ENCODE data around the gene IRAK1.
"Not testable (repeated sequence)": the region's sequence is repeated elsewhere in the genome, so short reads cannot be mapped to it uniquely, and the experiment has no call there.

IRAK1 gene

GRCh38 chrX:154018518-154019060 lies 1.1 kb downstream of the IRAK1 start:
- DNase-seq = no peak

DNA sequence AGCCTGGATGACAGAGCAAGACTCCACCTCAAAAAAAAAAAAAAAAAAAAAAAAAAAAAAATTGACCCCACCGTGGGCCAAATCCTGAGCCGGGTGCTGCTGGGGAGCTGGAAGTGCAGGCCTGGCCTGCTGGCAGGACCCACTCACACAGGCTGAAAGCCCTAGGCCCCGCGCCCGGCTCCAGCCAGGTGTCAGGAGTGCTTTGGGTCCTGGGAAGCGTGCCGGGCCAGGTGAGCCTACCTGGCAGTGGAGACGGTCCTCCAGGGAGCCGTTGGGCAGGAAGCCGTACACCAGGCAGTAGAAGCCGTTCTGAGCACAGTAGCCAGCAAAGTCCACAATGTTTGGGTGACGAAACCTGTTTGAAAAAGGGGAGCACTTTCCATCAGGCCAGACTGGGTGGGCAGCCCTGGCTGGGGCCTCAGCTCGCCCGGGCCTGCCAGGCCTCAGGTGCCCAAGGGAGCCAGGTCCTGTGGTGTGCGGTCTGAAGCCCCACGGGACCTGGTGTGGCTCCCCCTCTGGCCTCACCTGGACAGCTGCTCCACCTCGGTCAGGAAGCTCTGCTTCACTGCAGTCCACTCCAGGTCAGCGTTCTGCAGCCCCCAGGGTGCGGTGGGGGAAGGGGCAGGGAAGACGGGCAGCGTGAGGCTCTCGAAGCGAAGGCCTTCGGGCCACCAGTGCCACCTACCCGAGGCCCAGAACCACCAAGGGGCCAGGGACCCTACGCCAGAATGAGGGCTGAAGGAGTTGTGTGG lies 1.8 kb downstream of the IRAK1 start:
- DNase-seq = no peak

DNA sequence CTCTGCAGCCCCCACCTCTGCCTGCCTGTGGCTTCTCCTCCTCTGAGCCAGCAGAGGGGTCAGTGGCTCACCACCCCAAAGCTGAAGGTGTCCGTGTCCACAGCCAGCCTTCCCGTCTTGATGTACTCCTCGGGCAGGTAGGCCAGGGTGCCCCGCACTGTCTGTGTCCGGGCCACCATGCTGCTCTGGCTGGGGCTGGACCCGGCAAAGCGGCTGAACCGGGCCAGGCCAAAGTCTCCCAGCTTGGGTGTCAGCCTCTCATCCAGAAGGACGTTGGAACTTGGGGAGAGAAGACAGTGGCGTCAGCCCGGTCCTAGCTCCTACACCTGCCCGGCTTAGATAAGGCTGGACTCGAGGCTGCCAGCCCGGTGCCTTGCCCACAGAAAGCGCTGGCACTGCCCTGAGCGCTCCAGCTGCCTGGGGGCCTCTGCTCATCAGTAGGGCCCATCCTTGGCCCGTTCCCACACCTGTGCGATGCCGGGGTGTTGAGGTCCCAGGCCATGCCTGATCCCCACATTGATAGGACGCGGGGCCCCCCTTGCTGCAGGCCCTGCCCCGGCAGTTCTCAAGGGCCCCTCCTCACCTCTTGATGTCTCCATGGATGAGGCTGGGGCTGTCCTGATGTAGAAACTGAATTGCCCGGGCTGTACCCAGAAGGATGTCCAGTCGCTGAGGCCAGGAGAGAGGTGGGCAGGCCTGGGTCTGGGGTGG lies 3.2 kb downstream of the IRAK1 start:
- DNase-seq = no peak

- no peak for DNase-seq
These were observed 4.0 kb downstream of the IRAK1 start for GRCh38 chrX:154015581-154016264.

GRCh38 chrX:154014429-154015380 lies 5.0 kb downstream of the IRAK1 start:
- no peak for DNase-seq

GRCh38 chrX:154013614-154014360 lies 5.9 kb downstream of the IRAK1 start:
- peak; percentile 27 to 42 for DNase-seq

GRCh38 chrX:154013001-154013421 lies 6.7 kb downstream of the IRAK1 start:
- DNase-seq = no peak

DNA sequence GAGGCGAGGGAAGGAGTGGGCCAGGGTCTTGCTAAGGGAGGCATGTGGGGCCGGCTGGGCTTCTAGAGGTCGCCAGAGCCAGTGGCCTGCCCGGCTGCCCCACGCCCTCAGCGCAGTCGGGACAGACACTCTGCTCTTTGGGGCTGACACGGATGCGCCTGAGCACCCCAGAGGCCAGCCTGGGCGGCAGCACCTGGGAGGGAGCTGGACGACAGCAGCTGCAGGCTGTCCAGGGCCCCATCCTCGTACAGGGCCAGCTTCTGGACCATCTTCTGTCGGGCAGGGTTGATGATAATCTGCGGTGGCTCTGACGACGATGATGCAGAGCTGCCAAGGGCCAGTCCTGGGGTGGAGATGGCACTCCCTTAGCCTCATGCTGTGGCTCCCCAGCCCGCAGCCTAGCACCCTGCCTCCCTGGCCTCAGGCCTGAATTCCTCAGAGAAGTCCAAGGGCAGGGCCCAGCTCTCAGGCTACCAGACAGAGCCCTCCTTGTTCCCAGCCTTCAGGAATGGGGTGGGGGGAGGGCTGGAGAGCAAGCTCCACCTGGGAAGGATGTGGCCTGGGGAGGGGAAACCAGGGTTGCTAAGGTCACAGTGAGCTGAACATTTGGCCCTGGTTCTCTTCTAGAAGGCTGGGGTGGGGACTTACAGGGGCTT lies 7.2 kb downstream of the IRAK1 start:
- DNase-seq = no peak

GRCh38 chrX:154011376-154012335 lies 8.0 kb downstream of the IRAK1 start:
- no peak for DNase-seq

DNA sequence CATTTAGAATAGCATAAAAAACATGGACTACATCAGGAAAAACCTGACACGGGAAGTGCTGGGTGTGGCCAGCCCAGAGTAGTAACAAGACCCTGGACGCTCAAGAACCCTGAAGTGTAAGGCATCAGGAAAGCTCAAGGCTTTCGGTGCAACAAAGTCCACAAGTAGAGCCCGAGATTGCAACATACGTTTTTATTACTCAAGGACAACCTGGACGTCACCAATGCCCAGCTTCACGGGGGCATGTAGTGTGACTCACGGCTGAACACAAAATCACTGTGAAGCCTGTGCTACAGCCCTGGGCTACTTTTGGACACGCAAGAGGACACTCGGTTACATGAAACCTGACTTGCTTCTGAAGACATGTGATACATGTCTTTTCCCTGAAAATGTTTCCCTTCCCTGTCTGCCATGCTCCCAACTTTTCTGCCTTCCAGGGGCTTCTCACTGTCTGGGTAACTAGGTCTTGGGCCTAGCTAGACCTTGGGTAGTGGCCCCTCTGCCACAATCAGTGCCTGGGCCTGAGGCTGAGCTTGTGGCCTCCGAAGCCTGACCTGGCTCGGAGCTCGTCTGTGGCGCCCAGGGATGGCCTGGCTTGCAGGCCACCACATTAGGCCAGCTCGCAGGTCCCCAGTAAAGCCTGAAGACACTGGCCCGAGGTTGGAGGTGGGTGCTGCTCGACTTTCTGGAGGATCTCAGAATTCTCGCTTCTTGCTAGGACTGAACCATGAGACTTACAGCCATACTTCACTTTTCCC lies 9.2 kb downstream of the IRAK1 start:
- no peak for DNase-seq

GRCh38 chrX:154008521-154008920 lies 11.2 kb downstream of the IRAK1 start:
- no peak for DNase-seq

- no peak for DNase-seq
These were observed 12.8 kb downstream of the IRAK1 start for GRCh38 chrX:154006947-154007346.

- DNase-seq = no peak
These were observed 15.4 kb downstream of the IRAK1 start for GRCh38 chrX:154004315-154004714.

GRCh38 chrX:154002215-154002719 lies 17.4 kb downstream of the IRAK1 start:
- DNase-seq = peak; percentile 22 to 44

DNA sequence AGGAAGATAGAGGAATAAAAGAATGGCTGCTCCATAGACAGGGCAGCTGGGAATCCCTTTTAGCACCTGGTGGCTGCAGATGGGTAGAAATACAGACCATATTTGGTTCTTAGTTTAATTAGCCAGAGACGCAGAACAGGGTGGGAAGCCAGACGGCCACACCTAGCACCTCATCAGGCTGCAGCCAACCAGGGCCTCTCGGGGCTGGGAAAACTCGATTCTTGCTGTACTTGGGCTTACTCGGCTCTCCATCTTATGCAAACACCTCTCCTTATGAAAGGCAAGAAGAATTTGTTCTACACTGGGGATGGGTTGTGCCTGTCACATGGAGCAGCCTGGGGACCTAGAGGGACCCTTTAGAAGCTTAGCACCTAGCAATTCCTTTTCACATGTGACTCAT lies 19.7 kb downstream of the IRAK1 start:
- DNase-seq = no peak

DNA sequence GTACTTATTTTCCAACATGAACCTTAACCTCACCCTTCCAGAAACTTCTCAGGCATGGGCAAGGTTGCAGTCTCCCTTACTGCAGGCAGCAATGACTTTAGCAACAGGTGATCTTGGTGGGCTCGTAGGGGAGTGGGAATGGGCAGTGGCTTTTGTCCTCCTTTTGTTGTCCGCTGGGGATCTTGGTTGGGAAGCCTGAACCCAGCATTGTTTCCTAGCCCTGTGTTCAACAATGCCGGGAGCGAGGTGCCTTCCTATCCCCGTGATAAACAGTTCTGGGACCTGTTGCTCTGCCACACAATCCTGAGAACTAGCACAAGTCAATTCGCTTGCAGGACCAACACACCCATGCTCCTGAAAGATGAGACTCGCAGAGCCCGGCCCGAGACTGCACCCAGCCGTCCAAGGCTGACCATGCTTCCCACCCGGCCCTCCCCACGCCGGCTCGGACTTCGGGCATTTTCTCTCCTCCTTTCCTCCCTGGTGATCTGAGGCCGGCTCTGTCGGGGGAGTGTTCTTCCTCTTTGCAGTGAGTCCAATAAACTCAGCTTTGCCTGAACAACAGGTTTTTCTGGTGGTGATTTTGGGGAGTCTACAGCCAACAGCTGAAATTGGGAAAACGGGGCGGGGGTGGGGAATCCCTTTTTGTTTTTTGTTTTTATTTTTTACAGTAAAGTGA lies 20.2 kb downstream of the IRAK1 start:
- no peak for DNase-seq

DNA sequence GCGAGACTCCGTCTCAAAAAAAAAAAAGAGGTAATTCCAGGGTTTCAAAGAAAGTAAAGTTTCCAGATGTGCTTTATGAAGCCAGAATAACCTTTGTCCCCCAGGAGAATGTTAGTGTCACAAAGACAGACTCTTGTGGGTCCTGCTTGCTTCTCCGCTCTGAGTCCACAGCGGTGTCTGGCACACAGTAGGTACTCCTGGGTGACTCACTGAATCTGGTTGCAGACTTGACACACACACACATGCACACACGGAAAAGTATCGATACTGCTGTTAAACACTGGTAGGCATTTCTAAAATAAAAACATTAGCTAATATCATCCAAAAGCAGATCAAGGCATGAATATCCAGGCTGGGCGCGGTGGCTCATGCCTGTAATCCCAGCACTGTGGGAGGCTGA lies 24.2 kb downstream of the IRAK1 start:
- no peak for DNase-seq

- DNase-seq = not testable (repeated sequence)
These were observed 25.3 kb downstream of the IRAK1 start for GRCh38 chrX:153994398-153994797.

Measured in activated CD4-positive, alpha-beta T cell treated with anti-CD3 and anti-CD28 coated beads for 4 hours (primary cell).